B cell (primary cell): ENCODE data around the gene PALLD.

Experiments used
- EZH2 ChIP-seq: IDR thresholded peaks from 2 replicates; pipeline ENCODE4 v1.6.1; 2012; ENCODE audit warnings: borderline replicate concordance, low read depth, mild to moderate bottlenecking, moderate library complexity, low read length; ENCODE audit not compliant: insufficient read depth, poor library complexity, severe bottlenecking
- TF ChIP-seq, protein P1 (sequence below): fragments of 200-600 bp; IDR thresholded peaks from one replicate; pipeline ENCODE4 v1.8.0; 2022; ENCODE audit warnings: antibody characterized with exemption, mild to moderate bottlenecking

DNA sequence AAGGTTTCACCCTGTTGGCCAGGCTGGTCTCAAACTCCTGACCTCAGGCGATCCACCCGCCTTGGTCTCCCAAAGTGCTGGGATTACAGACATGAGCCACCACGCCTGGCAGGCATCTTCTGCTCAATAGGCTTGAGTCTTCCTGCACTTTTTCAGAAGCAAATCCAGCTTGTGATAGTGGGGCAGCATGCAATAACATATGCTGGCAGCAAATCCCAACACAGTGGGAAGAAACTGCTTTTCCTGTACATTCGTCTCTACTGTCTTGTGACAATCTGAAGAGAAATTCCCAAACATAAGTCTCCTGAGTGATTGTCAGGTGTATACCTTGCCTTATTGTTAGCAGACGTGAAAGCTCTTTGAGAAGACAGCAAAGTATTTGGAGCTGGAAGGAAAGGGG lies 145.7 kb downstream of the PALLD start:
- TF ChIP-seq, protein P1, sequence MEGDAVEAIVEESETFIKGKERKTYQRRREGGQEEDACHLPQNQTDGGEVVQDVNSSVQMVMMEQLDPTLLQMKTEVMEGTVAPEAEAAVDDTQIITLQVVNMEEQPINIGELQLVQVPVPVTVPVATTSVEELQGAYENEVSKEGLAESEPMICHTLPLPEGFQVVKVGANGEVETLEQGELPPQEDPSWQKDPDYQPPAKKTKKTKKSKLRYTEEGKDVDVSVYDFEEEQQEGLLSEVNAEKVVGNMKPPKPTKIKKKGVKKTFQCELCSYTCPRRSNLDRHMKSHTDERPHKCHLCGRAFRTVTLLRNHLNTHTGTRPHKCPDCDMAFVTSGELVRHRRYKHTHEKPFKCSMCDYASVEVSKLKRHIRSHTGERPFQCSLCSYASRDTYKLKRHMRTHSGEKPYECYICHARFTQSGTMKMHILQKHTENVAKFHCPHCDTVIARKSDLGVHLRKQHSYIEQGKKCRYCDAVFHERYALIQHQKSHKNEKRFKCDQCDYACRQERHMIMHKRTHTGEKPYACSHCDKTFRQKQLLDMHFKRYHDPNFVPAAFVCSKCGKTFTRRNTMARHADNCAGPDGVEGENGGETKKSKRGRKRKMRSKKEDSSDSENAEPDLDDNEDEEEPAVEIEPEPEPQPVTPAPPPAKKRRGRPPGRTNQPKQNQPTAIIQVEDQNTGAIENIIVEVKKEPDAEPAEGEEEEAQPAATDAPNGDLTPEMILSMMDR = no peak
- no peak for TF ChIP-seq EZH2
